ENCODE data around the gene ITGAD. TPM values are rescaled to one million over a fixed set of nuclear protein-coding genes. Genes with fewer than 3 reads are reported as not detected.

The ITGAD gene
- total RNA-seq, 3 donors from 2014 or later (not counting 1 experiment from before 2014, with no cell fraction given): 1.0 to 2.9 (median 2.2) TPM

- peaks cover 0 to 8% of the 10 kb centered on the region in 2 donors for H3K27me3 Mint-ChIP-seq (ENCODE audit: low read depth in 2 of 2)
- intact Hi-C loops (cut with micrococcal nuclease): loop anchor here (5.0 kb wide), 1 partner anchor 178 kb away; the partner anchor contains the start of gene PYCARD
- no peak for ATAC-seq
- Histone ChIP-seq H3K27me3 (ENCODE audit: control insufficient read depth, insufficient read depth, low read length) (no peaks in the 10 kb centered on the region), H3K9me3 (ENCODE audit: control insufficient read depth, insufficient read depth, low read length) (no peaks in the 10 kb centered on the region), H3K27ac (ENCODE audit: low read length) (no peak overlapping the region), H3K4me1 (ENCODE audit: control insufficient read depth, insufficient read depth, low read length) (peaks cover 36% of the 10 kb centered on the region), H3K4me3 (ENCODE audit: low read length) (no peak overlapping the region), H3K36me3 (ENCODE audit: control insufficient read depth, insufficient read depth, low read length) (peaks cover 27% of the 10 kb centered on the region)
- no peak overlapping the region for H3K27ac Mint-ChIP-seq
- H3K4me3 Mint-ChIP-seq: no peak overlapping the region
- DNase-seq: no peak
- TF ChIP-seq CTCF (IDR thresholded peaks at IDR 0.05): no peak
- 97% methylated on average over 12 of the region's 12 CpGs for WGBS (ENCODE audit: insufficient coverage)
- peaks cover 27 to 29% of the 10 kb centered on the region in 2 donors for H3K4me1 Mint-ChIP-seq
- H3K9me3 Mint-ChIP-seq: no peaks in the 10 kb centered on the region
- no peaks in the 10 kb centered on the region for H3K36me3 Mint-ChIP-seq
Measured at GRCh38 chr16:31380201-31380600, 12.9 kb upstream of the ITGAD start.

GRCh38 chr16:31382485-31383161 lies 10.5 kb upstream of the ITGAD start:
- peak overlapping the region; percentile 25 for H3K4me3 Mint-ChIP-seq

GRCh38 chr16:31385680-31386079 lies 7.5 kb upstream of the ITGAD start:
- no peak overlapping the region for H3K4me3 ChIP-seq (ENCODE audit: low read length)
- peaks cover 24 to 27% of the 10 kb centered on the region in 2 donors for H3K4me1 Mint-ChIP-seq
- no peak for DNase-seq
- no peak overlapping the region for H3K27ac ChIP-seq (ENCODE audit: low read length)
- H3K27me3 ChIP-seq (ENCODE audit: control insufficient read depth, insufficient read depth, low read length): no peaks in the 10 kb centered on the region
- no peaks in the 10 kb centered on the region for H3K9me3 ChIP-seq (ENCODE audit: control insufficient read depth, insufficient read depth, low read length)
- no peak overlapping the region for H3K4me3 Mint-ChIP-seq
- peaks cover 0 to 9% of the 10 kb centered on the region in 2 donors for H3K27me3 Mint-ChIP-seq (ENCODE audit: low read depth in 2 of 2)
- intact Hi-C loops (cut with micrococcal nuclease): loop anchor here (5.0 kb wide), 2 partner anchors 33 to 57 kb away; partner anchors contain the start of gene ZNF843
- H3K4me1 ChIP-seq (ENCODE audit: control insufficient read depth, insufficient read depth, low read length): peaks cover 25% of the 10 kb centered on the region
- WGBS (ENCODE audit: insufficient coverage): 91% methylated on average over 4 of the region's 4 CpGs
- H3K9me3 Mint-ChIP-seq: no peaks in the 10 kb centered on the region
- TF ChIP-seq CTCF (IDR thresholded peaks at IDR 0.05): no peak
- H3K36me3 ChIP-seq (ENCODE audit: control insufficient read depth, insufficient read depth, low read length): peaks cover 10% of the 10 kb centered on the region
- ATAC-seq: no peak
- H3K36me3 Mint-ChIP-seq: no peaks in the 10 kb centered on the region
- peak overlapping the region in 1 of 2 donors; percentile 66 for H3K27ac Mint-ChIP-seq

More at GRCh38 chr16:31382485-31383161, 10.5 kb upstream of the ITGAD start:
- no peaks in the 10 kb centered on the region for H3K9me3 ChIP-seq (ENCODE audit: control insufficient read depth, insufficient read depth, low read length)
- ATAC-seq (peak; percentile 65 to 85 (median 71)), DNase-seq (peak; percentile 68 to 80)
- no peak overlapping the region for H3K27ac ChIP-seq (ENCODE audit: low read length)
- H3K4me1 ChIP-seq (ENCODE audit: control insufficient read depth, insufficient read depth, low read length): peaks cover 37% of the 10 kb centered on the region
- intact Hi-C loops (cut with micrococcal nuclease): loop anchor here (5.0 kb wide), 1 partner anchor 180 kb away; the partner anchor contains the start of gene PYCARD
- 36% methylated on average over 13 of the region's 14 CpGs for WGBS (ENCODE audit: insufficient coverage)
- peak; percentile 90 for TF ChIP-seq CTCF (IDR thresholded peaks at IDR 0.05)
- H3K36me3 ChIP-seq (ENCODE audit: control insufficient read depth, insufficient read depth, low read length): peaks cover 21% of the 10 kb centered on the region
- no peak overlapping the region for H3K4me3 ChIP-seq (ENCODE audit: low read length)
- no peak overlapping the region for H3K27ac Mint-ChIP-seq
- H3K27me3 ChIP-seq (ENCODE audit: control insufficient read depth, insufficient read depth, low read length): no peaks in the 10 kb centered on the region
- H3K27me3 Mint-ChIP-seq (ENCODE audit: low read depth in 2 of 2): peaks cover 0 to 6% of the 10 kb centered on the region in 2 donors
- no peaks in the 10 kb centered on the region for H3K9me3 Mint-ChIP-seq
- H3K36me3 Mint-ChIP-seq: no peaks in the 10 kb centered on the region
- H3K4me1 Mint-ChIP-seq: peaks cover 23 to 28% of the 10 kb centered on the region in 2 donors
